Measurements from ENCODE around the gene PRR29.
"Not testable (repeated sequence)": the region's sequence is repeated elsewhere in the genome, so short reads cannot be mapped to it uniquely, and the experiment has no call there.

The PRR29 gene

GRCh38 chr17:63975541-63976092 lies 22.5 kb upstream of the PRR29 start:
- no peak for DNase-seq

GRCh38 chr17:63976702-63977101 lies 21.4 kb upstream of the PRR29 start:
- DNase-seq, result no peak

GRCh38 chr17:63978272-63979200 lies 19.6 kb upstream of the PRR29 start:
- no peak for DNase-seq

GRCh38 chr17:63982641-63983040 lies 15.5 kb upstream of the PRR29 start:
- not testable (repeated sequence) for DNase-seq

- DNase-seq, result no peak
Observed at GRCh38 chr17:63983320-63983719, 14.8 kb upstream of the PRR29 start.

- no peak for DNase-seq
Observed at GRCh38 chr17:63984236-63984635, 13.9 kb upstream of the PRR29 start.

- DNase-seq, result peak; percentile 79
Observed at GRCh38 chr17:63984651-63985386, 13.3 kb upstream of the PRR29 start.

GRCh38 chr17:63985387-63986140 lies 12.6 kb upstream of the PRR29 start:
- DNase-seq, result no peak

- no peak for DNase-seq
Observed at GRCh38 chr17:63986821-63987220, 11.3 kb upstream of the PRR29 start.

GRCh38 chr17:63987221-63988126 lies 10.7 kb upstream of the PRR29 start:
- no peak for DNase-seq

- DNase-seq, result no peak
Observed at GRCh38 chr17:63988127-63988478, 10.0 kb upstream of the PRR29 start.

- DNase-seq, result no peak
Observed at GRCh38 chr17:63988741-63989621, 9.2 kb upstream of the PRR29 start.

GRCh38 chr17:63989622-63990345 lies 8.4 kb upstream of the PRR29 start:
- DNase-seq, result no peak

GRCh38 chr17:63991611-63992010 lies 6.5 kb upstream of the PRR29 start:
- DNase-seq, result no peak

- no peak for DNase-seq
Observed at GRCh38 chr17:63993368-63993985, 4.7 kb upstream of the PRR29 start.

- no peak for DNase-seq
Observed at GRCh38 chr17:63995626-63996025, 2.5 kb upstream of the PRR29 start.

GRCh38 chr17:63996430-63997182 lies 1.5 kb upstream of the PRR29 start:
- DNase-seq, result no peak

GRCh38 chr17:63997341-63998048 lies 656 bp upstream of the PRR29 start:
- no peak for DNase-seq

Measured in activated CD4-positive, alpha-beta T cell treated with anti-CD3 and anti-CD28 coated beads, Interleukin-2, amount 50 U/mL, for 16 hours (primary cell).